Measurements from ENCODE around the gene SMAP2.

Gene SMAP2

GRCh38 chr1:40409467-40409866, 35.9 kb downstream of the SMAP2 start:
- H3K27me3 ChIP-seq (replicated peaks; ENCODE audit: insufficient read depth, low read length), result no peaks in the 10 kb centered on the region
- H3K9me3 ChIP-seq (replicated peaks; ENCODE audit: insufficient read depth, low read length), result no peaks in the 10 kb centered on the region
- TF ChIP-seq EZH2 (optimal IDR thresholded peaks at IDR 0.05; ENCODE audit: low read depth, low read length) (no peak), EZH2phosphoT487 (IDR thresholded peaks at IDR 0.05; ENCODE audit: low read length) (no peak), CTCF (IDR thresholded peaks at IDR 0.05; ENCODE audit: low read length) (no peak)
- no peak overlapping the region for H3K4me3 ChIP-seq (ENCODE audit: low read length)
- peaks cover 38% of the 10 kb centered on the region for H3K79me2 ChIP-seq (ENCODE audit: low read length)
- H3K9me2 ChIP-seq (replicated peaks; ENCODE audit: insufficient read depth, low read length), result no peaks in the 10 kb centered on the region
- no peak overlapping the region for H2AFZ ChIP-seq (ENCODE audit: low read length)
- H3K4me2 ChIP-seq (ENCODE audit: low read depth, low read length), result no peak overlapping the region
- H3K27ac ChIP-seq (ENCODE audit: low read length), result no peak overlapping the region
- no peak overlapping the region for H3K9ac ChIP-seq (ENCODE audit: low read length)
- no peaks in the 10 kb centered on the region for H3F3A ChIP-seq (ENCODE audit: insufficient read depth, low read length)
- no peaks in the 10 kb centered on the region for H4K20me1 ChIP-seq (ENCODE audit: insufficient read depth, low read length)
- H3K4me1 ChIP-seq (ENCODE audit: low read length), result peaks cover 3% of the 10 kb centered on the region; the same call in 1 of the 2 replicates
- peaks cover 7% of the 10 kb centered on the region; the same call in 1 of the 2 replicates for H3K36me3 ChIP-seq (replicated peaks; ENCODE audit: insufficient read depth, low read length)
- DNase-seq, result no peak

GRCh38 chr1:40411294-40411693, 37.8 kb downstream of the SMAP2 start:
- Histone ChIP-seq H4K20me1 (ENCODE audit: insufficient read depth, low read length) (no peaks in the 10 kb centered on the region), H3K36me3 (replicated peaks; ENCODE audit: insufficient read depth, low read length) (peaks cover 7% of the 10 kb centered on the region; the same call in 1 of the 2 replicates), H3K9me2 (replicated peaks; ENCODE audit: insufficient read depth, low read length) (no peaks in the 10 kb centered on the region), H3K27ac (ENCODE audit: low read length) (no peak overlapping the region), H3K4me2 (ENCODE audit: low read depth, low read length) (no peak overlapping the region), H3K79me2 (ENCODE audit: low read length) (peaks cover 20% of the 10 kb centered on the region), H3K9ac (ENCODE audit: low read length) (no peak overlapping the region), H3K4me1 (ENCODE audit: low read length) (no peaks in the 10 kb centered on the region), H3K4me3 (ENCODE audit: low read length) (no peak overlapping the region), H2AFZ (ENCODE audit: low read length) (no peak overlapping the region), H3K9me3 (replicated peaks; ENCODE audit: insufficient read depth, low read length) (no peaks in the 10 kb centered on the region), H3F3A (ENCODE audit: insufficient read depth, low read length) (no peaks in the 10 kb centered on the region), H3K27me3 (replicated peaks; ENCODE audit: insufficient read depth, low read length) (no peaks in the 10 kb centered on the region)
- DNase-seq, result no peak
- TF ChIP-seq CTCF (IDR thresholded peaks at IDR 0.05; ENCODE audit: low read length) (no peak), EZH2phosphoT487 (IDR thresholded peaks at IDR 0.05; ENCODE audit: low read length) (no peak), EZH2 (optimal IDR thresholded peaks at IDR 0.05; ENCODE audit: low read depth, low read length) (no peak)

GRCh38 chr1:40411843-40412242, 38.3 kb downstream of the SMAP2 start:
- no peaks in the 10 kb centered on the region for H3K9me2 ChIP-seq (replicated peaks; ENCODE audit: insufficient read depth, low read length)
- H4K20me1 ChIP-seq (ENCODE audit: insufficient read depth, low read length), result no peaks in the 10 kb centered on the region
- no peak overlapping the region for H3K4me2 ChIP-seq (ENCODE audit: low read depth, low read length)
- H3K4me1 ChIP-seq (ENCODE audit: low read length), result no peaks in the 10 kb centered on the region
- no peak overlapping the region for H3K9ac ChIP-seq (ENCODE audit: low read length)
- no peak for DNase-seq
- no peak overlapping the region for H2AFZ ChIP-seq (ENCODE audit: low read length)
- no peaks in the 10 kb centered on the region for H3K27me3 ChIP-seq (replicated peaks; ENCODE audit: insufficient read depth, low read length)
- no peaks in the 10 kb centered on the region for H3F3A ChIP-seq (ENCODE audit: insufficient read depth, low read length)
- peaks cover 15% of the 10 kb centered on the region for H3K79me2 ChIP-seq (ENCODE audit: low read length)
- no peaks in the 10 kb centered on the region for H3K9me3 ChIP-seq (replicated peaks; ENCODE audit: insufficient read depth, low read length)
- no peak overlapping the region for H3K4me3 ChIP-seq (ENCODE audit: low read length)
- H3K27ac ChIP-seq (ENCODE audit: low read length), result no peak overlapping the region
- TF ChIP-seq EZH2 (optimal IDR thresholded peaks at IDR 0.05; ENCODE audit: low read depth, low read length) (no peak), CTCF (IDR thresholded peaks at IDR 0.05; ENCODE audit: low read length) (no peak), EZH2phosphoT487 (IDR thresholded peaks at IDR 0.05; ENCODE audit: low read length) (no peak)
- H3K36me3 ChIP-seq (replicated peaks; ENCODE audit: insufficient read depth, low read length), result peaks cover 7% of the 10 kb centered on the region; the same call in 1 of the 2 replicates

Measured in MM.1S (cell line).